ENCODE results near the gene KCTD21. TPM values are rescaled to one million over a fixed set of nuclear protein-coding genes. Genes with fewer than 3 reads are reported as not detected.

KCTD21 gene
- total and polyA plus RNA-seq, 2 of the 4 experiments (the other 2 are of a cell fraction): 12.2 to 12.5 TPM

GRCh38 chr11:78149646-78150045 lies 38.8 kb downstream of the KCTD21 start:
- Histone ChIP-seq H3K4ac (ENCODE audit: low read depth, low read length) (no peak overlapping the region), H2BK5ac (ENCODE audit: low read depth, low read length, poor library complexity, severe bottlenecking) (no peak overlapping the region), H2AFZ (replicated peaks; ENCODE audit: low read length, poor library complexity) (no peak overlapping the region), H4K5ac (ENCODE audit: low read depth, low read length) (no peak overlapping the region), H3K9me1 (ENCODE audit: insufficient read depth, low read length) (no peaks in the 10 kb centered on the region), H3K18ac (ENCODE audit: low read depth, low read length) (no peak overlapping the region), H2BK120ac (ENCODE audit: low read depth, low read length) (no peak overlapping the region), H2AK9ac (replicated peaks; ENCODE audit: low read depth, low read length, poor library complexity) (no peak overlapping the region), H3K79me1 (ENCODE audit: low read depth in 1 of 2, low read length in 2 of 2) (no peaks in the 10 kb centered on the region), H4K91ac (ENCODE audit: insufficient read depth, low read depth, low read length) (no peak overlapping the region), H3K9ac (ENCODE audit: low read depth, low read length) (no peak overlapping the region), H2BK15ac (ENCODE audit: low read depth, low read length) (no peak overlapping the region), H3K23ac (ENCODE audit: low read depth, low read length) (no peak overlapping the region), H3K56ac (ENCODE audit: extremely low read depth, insufficient read depth, low read length) (no peak overlapping the region), H3K27me3 (ENCODE audit: control insufficient read depth, insufficient read depth, low read length) (no peaks in the 10 kb centered on the region), H3K4me3 (ENCODE audit: insufficient read depth, low read depth, low read length) (no peak overlapping the region), H3K36me3 (ENCODE audit: control insufficient read depth, insufficient read depth, low read length) (no peaks in the 10 kb centered on the region), H2BK20ac (ENCODE audit: low read depth, low read length) (no peak overlapping the region), H4K20me1 (ENCODE audit: insufficient read depth, low read length) (no peaks in the 10 kb centered on the region), H3K4me2 (ENCODE audit: low read depth, low read length) (no peak overlapping the region), H2AK5ac (ENCODE audit: low read depth, low read length) (no peak overlapping the region), H3K4me1 (ENCODE audit: control insufficient read depth, insufficient read depth, low read length) (no peaks in the 10 kb centered on the region), H3K9me3 (ENCODE audit: control insufficient read depth, insufficient read depth, low read length) (no peaks in the 10 kb centered on the region), H4K8ac (ENCODE audit: low read depth in 2 of 2, low read length in 2 of 2) (no peak overlapping the region), H3K14ac (replicated peaks; ENCODE audit: low read depth, low read length) (no peak overlapping the region), H3K27ac (ENCODE audit: insufficient read depth, low read length) (no peak overlapping the region)
- DNase-seq: peak; percentile 87
- intact Hi-C loops (cut with micrococcal nuclease) (loop anchor here (1.0 to 2.0 kb wide), 2 partner anchors 267 to 415 kb away; partner anchors contain the start of gene GAB2), in situ Hi-C loops (cut with MboI; ENCODE audit: low sequenced_read_pairs) (loop anchor here (5.0 kb wide), 1 partner anchor 418 kb away; no protein-coding TSS in a partner anchor), dilution Hi-C loops (cut with HindIII; ENCODE audit: low sequenced_read_pairs, unreplicated experiment) (no loop called here)
- no peak for TF ChIP-seq RFX5 (IDR thresholded peaks at IDR 0.05; ENCODE audit: low read depth, low read length)
- TF ChIP-seq MXI1 (IDR thresholded peaks at IDR 0.05; ENCODE audit: borderline replicate concordance, low read depth, low read length): no peak
- TF ChIP-seq, protein P1, sequence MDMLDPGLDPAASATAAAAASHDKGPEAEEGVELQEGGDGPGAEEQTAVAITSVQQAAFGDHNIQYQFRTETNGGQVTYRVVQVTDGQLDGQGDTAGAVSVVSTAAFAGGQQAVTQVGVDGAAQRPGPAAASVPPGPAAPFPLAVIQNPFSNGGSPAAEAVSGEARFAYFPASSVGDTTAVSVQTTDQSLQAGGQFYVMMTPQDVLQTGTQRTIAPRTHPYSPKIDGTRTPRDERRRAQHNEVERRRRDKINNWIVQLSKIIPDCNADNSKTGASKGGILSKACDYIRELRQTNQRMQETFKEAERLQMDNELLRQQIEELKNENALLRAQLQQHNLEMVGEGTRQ (IDR thresholded peaks at IDR 0.05; ENCODE audit: low read depth, low read length): no peak
- TF ChIP-seq CEBPB (IDR thresholded peaks at IDR 0.05; ENCODE audit: low read depth, low read length): peak; percentile 47
- no peak for TF ChIP-seq MAFK (IDR thresholded peaks at IDR 0.05; ENCODE audit: low read depth, low read length)
- TF ChIP-seq, protein P2, sequence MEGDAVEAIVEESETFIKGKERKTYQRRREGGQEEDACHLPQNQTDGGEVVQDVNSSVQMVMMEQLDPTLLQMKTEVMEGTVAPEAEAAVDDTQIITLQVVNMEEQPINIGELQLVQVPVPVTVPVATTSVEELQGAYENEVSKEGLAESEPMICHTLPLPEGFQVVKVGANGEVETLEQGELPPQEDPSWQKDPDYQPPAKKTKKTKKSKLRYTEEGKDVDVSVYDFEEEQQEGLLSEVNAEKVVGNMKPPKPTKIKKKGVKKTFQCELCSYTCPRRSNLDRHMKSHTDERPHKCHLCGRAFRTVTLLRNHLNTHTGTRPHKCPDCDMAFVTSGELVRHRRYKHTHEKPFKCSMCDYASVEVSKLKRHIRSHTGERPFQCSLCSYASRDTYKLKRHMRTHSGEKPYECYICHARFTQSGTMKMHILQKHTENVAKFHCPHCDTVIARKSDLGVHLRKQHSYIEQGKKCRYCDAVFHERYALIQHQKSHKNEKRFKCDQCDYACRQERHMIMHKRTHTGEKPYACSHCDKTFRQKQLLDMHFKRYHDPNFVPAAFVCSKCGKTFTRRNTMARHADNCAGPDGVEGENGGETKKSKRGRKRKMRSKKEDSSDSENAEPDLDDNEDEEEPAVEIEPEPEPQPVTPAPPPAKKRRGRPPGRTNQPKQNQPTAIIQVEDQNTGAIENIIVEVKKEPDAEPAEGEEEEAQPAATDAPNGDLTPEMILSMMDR (conservative IDR thresholded peaks at IDR 0.05; ENCODE audit: low read depth, low read length): peak; percentile 64
- no peak for TF ChIP-seq RCOR1 (IDR thresholded peaks at IDR 0.05; ENCODE audit: insufficient replicate concordance, low read length)
- peak; percentile 63 for TF ChIP-seq SMC3 (IDR thresholded peaks at IDR 0.05; ENCODE audit: low read depth, low read length)
- no peak for TF ChIP-seq POLR2A (IDR thresholded peaks at IDR 0.05; ENCODE audit: low read depth, low read length)
- TF ChIP-seq BHLHE40 (IDR thresholded peaks at IDR 0.05; ENCODE audit: low read depth, low read length): no peak
- no peak for TF ChIP-seq FOS (IDR thresholded peaks at IDR 0.05; ENCODE audit: low read depth, low read length)
- TF ChIP-seq CHD1 (IDR thresholded peaks at IDR 0.05; ENCODE audit: low read depth, low read length): no peak
- TF ChIP-seq, protein P3, sequence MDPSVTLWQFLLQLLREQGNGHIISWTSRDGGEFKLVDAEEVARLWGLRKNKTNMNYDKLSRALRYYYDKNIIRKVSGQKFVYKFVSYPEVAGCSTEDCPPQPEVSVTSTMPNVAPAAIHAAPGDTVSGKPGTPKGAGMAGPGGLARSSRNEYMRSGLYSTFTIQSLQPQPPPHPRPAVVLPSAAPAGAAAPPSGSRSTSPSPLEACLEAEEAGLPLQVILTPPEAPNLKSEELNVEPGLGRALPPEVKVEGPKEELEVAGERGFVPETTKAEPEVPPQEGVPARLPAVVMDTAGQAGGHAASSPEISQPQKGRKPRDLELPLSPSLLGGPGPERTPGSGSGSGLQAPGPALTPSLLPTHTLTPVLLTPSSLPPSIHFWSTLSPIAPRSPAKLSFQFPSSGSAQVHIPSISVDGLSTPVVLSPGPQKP (IDR thresholded peaks at IDR 0.05; ENCODE audit: borderline replicate concordance, low read depth, low read length): no peak
- TF ChIP-seq RAD21 (IDR thresholded peaks at IDR 0.05; ENCODE audit: low read length): peak; percentile 71
- TF ChIP-seq NFE2L2 (IDR thresholded peaks at IDR 0.05; ENCODE audit: low read depth, low read length): no peak
- no peak for TF ChIP-seq MAZ (IDR thresholded peaks at IDR 0.05; ENCODE audit: borderline replicate concordance, low read depth, low read length)
- CTCF ChIA-PET: interaction anchor here (0.7 to 2.4 kb wide), 7 partner anchors 10 to 415 kb away, joined by 3 to 11 read pairs (median 6); partner anchors contain the start of genes KCTD21 and USP35
- WGBS, 2 experiments (ENCODE audit: extremely low coverage in 2 of 2, insufficient read length in 1 of 2): no CpG with 5 or more reads among the region's 1 CpG
- POLR2A ChIA-PET (ENCODE audit: unreplicated experiment): interaction anchor here (0.5 kb wide), 1 partner anchor 54 kb away, joined by 4 read pairs; no protein-coding TSS in a partner anchor
- BruUV-seq (replicated peaks): no TSS peak
- ATAC-seq (ENCODE audit: low read depth): peak; percentile 98
